B cell (primary cell): Measurements from ENCODE around the gene AEN.

Source experiments
- EZH2 ChIP-seq: IDR thresholded peaks from 2 replicates; pipeline ENCODE4 v1.6.1; 2012; ENCODE audit warnings: borderline replicate concordance, low read depth, mild to moderate bottlenecking, moderate library complexity, low read length; ENCODE audit not compliant: insufficient read depth, poor library complexity, severe bottlenecking
- TF ChIP-seq, protein P1 (sequence below): fragments of 200-600 bp; IDR thresholded peaks from one replicate; pipeline ENCODE4 v1.8.0; 2022; ENCODE audit warnings: antibody characterized with exemption, mild to moderate bottlenecking

DNA sequence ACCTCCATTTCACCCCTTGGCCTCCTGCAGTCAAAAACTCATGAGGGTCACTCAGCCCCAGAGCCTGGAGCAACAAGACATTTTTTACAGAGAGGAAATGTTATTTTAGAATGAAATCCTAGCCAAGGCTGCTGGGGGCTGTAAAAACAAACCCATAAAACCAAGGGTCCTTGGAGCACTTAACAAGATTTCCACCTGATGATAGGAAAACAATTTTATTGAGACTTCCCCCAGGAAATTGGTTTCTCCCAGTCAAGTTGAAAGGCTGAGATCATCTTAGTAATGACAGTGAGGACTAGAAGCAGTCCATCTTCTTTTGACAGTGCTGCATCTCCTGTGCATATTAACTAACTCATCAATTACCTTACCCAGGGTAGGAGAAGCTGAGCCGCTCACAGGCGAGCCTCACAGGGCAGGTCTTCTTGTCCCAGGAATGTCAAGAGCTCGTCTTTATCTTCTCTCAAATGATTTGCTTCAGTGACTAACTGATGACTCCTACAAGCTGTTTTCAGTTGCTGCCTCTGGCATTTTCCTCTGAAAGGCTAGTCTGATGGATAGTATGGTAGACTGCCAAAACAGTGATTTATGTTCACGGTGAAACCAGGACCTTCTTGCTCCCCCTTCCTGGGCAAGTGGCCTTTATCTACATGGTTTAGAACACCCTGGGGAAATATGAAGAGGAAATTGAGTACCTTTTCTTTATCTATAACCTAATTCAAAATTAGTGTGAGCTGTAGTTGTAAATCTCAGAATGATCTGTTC lies 34.6 kb upstream of the AEN start:
- TF ChIP-seq, protein P1, sequence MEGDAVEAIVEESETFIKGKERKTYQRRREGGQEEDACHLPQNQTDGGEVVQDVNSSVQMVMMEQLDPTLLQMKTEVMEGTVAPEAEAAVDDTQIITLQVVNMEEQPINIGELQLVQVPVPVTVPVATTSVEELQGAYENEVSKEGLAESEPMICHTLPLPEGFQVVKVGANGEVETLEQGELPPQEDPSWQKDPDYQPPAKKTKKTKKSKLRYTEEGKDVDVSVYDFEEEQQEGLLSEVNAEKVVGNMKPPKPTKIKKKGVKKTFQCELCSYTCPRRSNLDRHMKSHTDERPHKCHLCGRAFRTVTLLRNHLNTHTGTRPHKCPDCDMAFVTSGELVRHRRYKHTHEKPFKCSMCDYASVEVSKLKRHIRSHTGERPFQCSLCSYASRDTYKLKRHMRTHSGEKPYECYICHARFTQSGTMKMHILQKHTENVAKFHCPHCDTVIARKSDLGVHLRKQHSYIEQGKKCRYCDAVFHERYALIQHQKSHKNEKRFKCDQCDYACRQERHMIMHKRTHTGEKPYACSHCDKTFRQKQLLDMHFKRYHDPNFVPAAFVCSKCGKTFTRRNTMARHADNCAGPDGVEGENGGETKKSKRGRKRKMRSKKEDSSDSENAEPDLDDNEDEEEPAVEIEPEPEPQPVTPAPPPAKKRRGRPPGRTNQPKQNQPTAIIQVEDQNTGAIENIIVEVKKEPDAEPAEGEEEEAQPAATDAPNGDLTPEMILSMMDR: no peak
- TF ChIP-seq EZH2: no peak
